KG1 (cell line): ENCODE results near the gene PRRG2.

ENCODE experiments used
- DNase-seq: peaks from one replicate; lab custom pipeline; 2025; lab: John Stamatoyannopoulos, UW

Gene PRRG2

GRCh38 chr19:49557641-49558325 is 23.3 kb upstream of the PRRG2 start:
- no peak for DNase-seq

- DNase-seq = no peak
Measured at GRCh38 chr19:49558591-49558990, 22.5 kb upstream of the PRRG2 start.

GRCh38 chr19:49559443-49559842 is 21.7 kb upstream of the PRRG2 start:
- DNase-seq = no peak

- no peak for DNase-seq
Measured at GRCh38 chr19:49559928-49560327, 21.2 kb upstream of the PRRG2 start.

GRCh38 chr19:49560358-49560900 is 20.7 kb upstream of the PRRG2 start:
- DNase-seq = no peak

- no peak for DNase-seq
Measured at GRCh38 chr19:49564616-49565045, 16.5 kb upstream of the PRRG2 start.

- DNase-seq = no peak
Measured at GRCh38 chr19:49565261-49565660, 15.9 kb upstream of the PRRG2 start.

GRCh38 chr19:49566302-49566701 is 14.8 kb upstream of the PRRG2 start:
- DNase-seq = no peak

- DNase-seq = no peak
Measured at GRCh38 chr19:49567861-49568441, 13.2 kb upstream of the PRRG2 start.

GRCh38 chr19:49570138-49570856 is 10.8 kb upstream of the PRRG2 start:
- peak; percentile 91 for DNase-seq

GRCh38 chr19:49570997-49571676 is 10.0 kb upstream of the PRRG2 start:
- DNase-seq = no peak

GRCh38 chr19:49573009-49573408 is 8.1 kb upstream of the PRRG2 start:
- no peak for DNase-seq

- DNase-seq = no peak
Measured at GRCh38 chr19:49573425-49573824, 7.7 kb upstream of the PRRG2 start.

GRCh38 chr19:49574206-49574755 is 6.8 kb upstream of the PRRG2 start:
- no peak for DNase-seq

- DNase-seq = no peak
Measured at GRCh38 chr19:49579193-49579592, 1.9 kb upstream of the PRRG2 start.

GRCh38 chr19:49579947-49580263 is 1.2 kb upstream of the PRRG2 start:
- no peak for DNase-seq

GRCh38 chr19:49580264-49581006 is 681 bp upstream of the PRRG2 start, which contains the start of gene NOSIP:
Gene NOSIP, minus strand, starts transcription at chr19:49580556. Its CDS starts 19,865 bp downstream, at chr19:49560691.
- DNase-seq = peak; percentile 92

- DNase-seq = no peak
Measured at GRCh38 chr19:49583239-49583638, 2.1 kb downstream of the PRRG2 start.

- no peak for DNase-seq
Measured at GRCh38 chr19:49585023-49585422, 3.9 kb downstream of the PRRG2 start.

GRCh38 chr19:49587227-49587626 is 6.1 kb downstream of the PRRG2 start:
- DNase-seq = no peak

- no peak for DNase-seq
Measured at GRCh38 chr19:49588365-49589122, 7.4 kb downstream of the PRRG2 start.
